Peyer's patch (tissue), 4 donors: ENCODE results near the gene IQGAP2. TPM values are rescaled to one million over a fixed set of nuclear protein-coding genes. Genes with fewer than 3 reads are reported as not detected.

Source experiments
- DNase-seq, 3 donors: peaks; one replicate each; pipeline ENCODE4 v3.0.0-alpha.2; 2017 to 2019
- H3K27ac ChIP-seq, 4 donors: fragments of 200-600 bp; sonication (generic); one replicate each; pipeline ENCODE4 v1.5.1; 2016 to 2019
- H3K27me3 ChIP-seq, 2 donors: fragments of 200-600 bp; sonication (generic); one replicate each; pipeline ENCODE4 v1.5.1; 2019
- H3K36me3 ChIP-seq, 3 donors: fragments of 200-600 bp; sonication (generic); one replicate each; pipeline ENCODE4 v1.5.1; 2016 to 2019
- H3K4me1 ChIP-seq, 4 donors: fragments of 200-600 bp; sonication (generic); one replicate each; pipeline ENCODE4 v1.5.1; 2016 to 2019
- H3K4me3 ChIP-seq, 4 donors: fragments of 200-600 bp; sonication (generic); 1 replicate in 3 of 4; 2 replicates in 1 of 4; pipeline ENCODE4 v1.5.1; 2016 to 2019; ENCODE audit warnings: mild to moderate bottlenecking in 1 of 4
- H3K9me3 ChIP-seq, 4 donors: fragments of 200-600 bp; sonication (generic); one replicate each; pipeline ENCODE4 v1.5.1; 2016 to 2019; ENCODE audit warnings: mild to moderate bottlenecking in 1 of 4
- POLR2A ChIP-seq, 2 donors: fragments of 450-650 bp; IDR thresholded peaks; one replicate each; pipeline ENCODE4 v1.5.1; 2017; ENCODE audit warnings: antibody characterized with exemption in 2 of 2, mild to moderate bottlenecking in 2 of 2, moderate library complexity in 2 of 2
- total RNA-seq, 4 donors: library from RNA; depleted of rRNA; stranded (reverse); fragments of >200 nt; gene quantifications; one replicate each; pipeline ENCODE4 v1.1.0, GENCODE V29; 2016
- TF ChIP-seq, protein P1 (sequence below), 6 experiments: fragments of 450-650 bp in 4 of 6; fragments of 200-600 bp in 2 of 6; sonication (generic) in 1 of 6; IDR thresholded peaks; one replicate each; pipeline ENCODE4 v1.5.1; 2017 to 2019; ENCODE audit warnings: antibody characterized with exemption in 6 of 6, mild to moderate bottlenecking in 3 of 6, moderate library complexity in 1 of 6

IQGAP2 gene
- total RNA-seq, 4 donors from 2014 or later = 58.6 to 110 (median 84.7) TPM

DNA sequence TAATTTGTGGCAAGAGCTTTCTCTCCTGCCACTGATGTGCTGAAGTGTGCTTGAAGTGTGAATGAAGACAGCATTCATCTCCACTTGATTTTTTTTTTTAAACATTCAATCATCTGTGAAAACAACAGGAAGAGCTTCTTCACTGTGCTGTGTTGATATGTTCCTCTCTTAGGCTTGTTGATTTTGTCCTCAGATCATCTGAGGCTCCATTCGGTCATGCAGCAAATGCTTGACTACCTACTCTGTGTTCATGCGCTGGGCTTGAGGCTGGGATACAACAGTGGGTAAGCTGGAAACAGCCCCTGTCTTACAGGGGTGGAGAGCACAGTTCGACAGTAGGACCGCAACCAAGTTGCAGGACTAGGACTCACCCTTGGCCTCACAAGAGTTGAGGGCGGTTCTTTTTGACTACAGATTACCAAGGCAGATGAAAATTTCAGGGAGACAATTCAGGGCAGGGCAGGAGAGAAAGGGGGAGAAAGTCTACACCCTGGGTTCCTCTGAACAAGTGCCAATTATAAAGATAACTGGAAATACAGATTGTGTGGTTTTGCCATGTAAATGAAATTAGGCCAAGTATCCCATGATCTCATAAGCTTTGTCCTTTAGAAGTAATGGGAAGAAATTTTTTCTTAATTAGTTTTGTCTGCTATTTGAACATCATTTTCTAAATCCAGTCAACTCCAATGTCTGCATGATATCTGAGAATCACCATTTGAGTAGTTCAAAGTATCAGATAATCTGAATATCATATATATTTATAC, 281.9 kb downstream of the IQGAP2 start:
- no peaks in the 10 kb centered on the region for H3K9me3 ChIP-seq
- peaks cover 0 to 7% (median 0%) of the 10 kb centered on the region in 3 donors for H3K36me3 ChIP-seq
- DNase-seq = no peak
- no peak overlapping the region for H3K4me3 ChIP-seq
- no peaks in the 10 kb centered on the region for H3K27me3 ChIP-seq
- H3K27ac ChIP-seq = peak overlapping the region in 2 of 4 donors; percentile 32 to 50
- no peak for TF ChIP-seq POLR2A (IDR thresholded peaks at IDR 0.05)
- TF ChIP-seq, protein P1, sequence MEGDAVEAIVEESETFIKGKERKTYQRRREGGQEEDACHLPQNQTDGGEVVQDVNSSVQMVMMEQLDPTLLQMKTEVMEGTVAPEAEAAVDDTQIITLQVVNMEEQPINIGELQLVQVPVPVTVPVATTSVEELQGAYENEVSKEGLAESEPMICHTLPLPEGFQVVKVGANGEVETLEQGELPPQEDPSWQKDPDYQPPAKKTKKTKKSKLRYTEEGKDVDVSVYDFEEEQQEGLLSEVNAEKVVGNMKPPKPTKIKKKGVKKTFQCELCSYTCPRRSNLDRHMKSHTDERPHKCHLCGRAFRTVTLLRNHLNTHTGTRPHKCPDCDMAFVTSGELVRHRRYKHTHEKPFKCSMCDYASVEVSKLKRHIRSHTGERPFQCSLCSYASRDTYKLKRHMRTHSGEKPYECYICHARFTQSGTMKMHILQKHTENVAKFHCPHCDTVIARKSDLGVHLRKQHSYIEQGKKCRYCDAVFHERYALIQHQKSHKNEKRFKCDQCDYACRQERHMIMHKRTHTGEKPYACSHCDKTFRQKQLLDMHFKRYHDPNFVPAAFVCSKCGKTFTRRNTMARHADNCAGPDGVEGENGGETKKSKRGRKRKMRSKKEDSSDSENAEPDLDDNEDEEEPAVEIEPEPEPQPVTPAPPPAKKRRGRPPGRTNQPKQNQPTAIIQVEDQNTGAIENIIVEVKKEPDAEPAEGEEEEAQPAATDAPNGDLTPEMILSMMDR (IDR thresholded peaks at IDR 0.05) = no peak
- H3K4me1 ChIP-seq = peaks cover 0 to 18% (median 1%) of the 10 kb centered on the region in 4 donors

DNA sequence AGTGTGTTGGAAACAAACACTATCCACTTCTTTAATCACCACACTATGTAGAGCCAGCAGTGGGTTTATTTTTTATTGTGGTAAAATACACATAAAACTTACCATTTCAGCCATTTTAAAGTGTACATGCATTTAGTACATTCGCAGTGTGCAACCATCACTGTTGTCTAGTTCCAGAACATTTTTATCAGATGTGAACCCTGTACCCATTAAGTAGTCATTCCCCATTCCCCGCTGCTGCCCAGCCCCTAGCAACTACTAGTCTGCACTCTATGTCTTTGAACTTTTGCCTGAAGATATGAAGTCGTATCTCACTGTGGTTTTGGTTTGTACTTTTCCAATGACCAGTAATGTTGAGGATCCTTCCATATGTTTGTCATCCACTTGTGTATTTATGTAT, 282.6 kb downstream of the IQGAP2 start:
- peak in 1 of 3 donors; percentile 55 for DNase-seq
- Histone ChIP-seq H3K36me3 (peaks cover 0 to 7% (median 0%) of the 10 kb centered on the region in 3 donors), H3K9me3 (no peaks in the 10 kb centered on the region), H3K27ac (peak overlapping the region in 2 of 4 donors; percentile 17 to 32), H3K27me3 (no peaks in the 10 kb centered on the region), H3K4me1 (peaks cover 0 to 19% (median 1%) of the 10 kb centered on the region in 4 donors), H3K4me3 (no peak overlapping the region)
- no peak for TF ChIP-seq POLR2A (IDR thresholded peaks at IDR 0.05)
- TF ChIP-seq, protein P1 (IDR thresholded peaks at IDR 0.05) = no peak

DNA sequence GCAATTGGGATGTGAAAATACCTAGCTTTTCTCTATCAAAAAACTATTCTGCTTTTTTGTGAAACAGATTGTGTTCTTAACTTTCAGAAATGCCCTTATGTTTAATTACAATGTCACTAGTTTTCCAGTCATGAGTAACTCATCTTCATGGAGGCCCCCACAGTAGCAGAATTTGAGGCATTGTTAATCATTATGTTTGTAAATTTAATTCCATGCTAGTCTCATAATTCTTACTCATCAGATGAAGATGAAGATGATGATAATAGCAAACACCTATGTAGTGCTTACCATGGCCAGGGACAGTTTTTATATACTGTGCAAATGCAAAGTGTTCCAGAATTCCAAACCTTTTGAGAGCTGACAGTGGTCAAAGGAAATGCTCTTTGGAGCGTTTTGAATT, 285.1 kb downstream of the IQGAP2 start:
- DNase-seq = no peak
- Histone ChIP-seq H3K27me3 (no peaks in the 10 kb centered on the region), H3K4me1 (peaks cover 0 to 23% (median 1%) of the 10 kb centered on the region in 4 donors), H3K36me3 (peaks cover 0 to 7% (median 0%) of the 10 kb centered on the region in 3 donors), H3K27ac (no peak overlapping the region), H3K4me3 (no peak overlapping the region), H3K9me3 (no peaks in the 10 kb centered on the region)
- TF ChIP-seq, protein P1 (IDR thresholded peaks at IDR 0.05) = no peak
- TF ChIP-seq POLR2A (IDR thresholded peaks at IDR 0.05) = no peak

DNA sequence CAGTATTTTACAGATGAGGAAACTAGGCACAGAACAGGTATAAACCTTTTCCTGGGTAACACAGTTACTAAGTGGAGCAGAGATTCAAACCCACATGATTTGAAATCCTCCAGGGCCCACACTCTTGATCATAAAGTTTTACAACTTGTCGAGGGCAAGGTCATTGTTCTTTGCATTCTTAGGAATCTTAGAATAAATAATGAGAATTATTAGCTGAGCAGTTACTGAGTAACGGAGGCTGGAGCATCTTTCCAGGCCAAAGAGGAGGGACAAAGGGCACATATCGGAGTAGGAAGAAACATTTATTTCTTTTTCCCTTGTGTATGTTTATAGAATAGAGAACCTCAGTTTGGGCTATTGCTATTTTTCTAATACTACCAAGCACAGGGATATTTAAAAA, 285.8 kb downstream of the IQGAP2 start:
- DNase-seq = no peak
- H3K4me3 ChIP-seq = no peak overlapping the region
- no peaks in the 10 kb centered on the region for H3K9me3 ChIP-seq
- no peaks in the 10 kb centered on the region for H3K27me3 ChIP-seq
- H3K4me1 ChIP-seq = peaks cover 0 to 23% (median 1%) of the 10 kb centered on the region in 4 donors
- H3K36me3 ChIP-seq = peaks cover 0 to 7% (median 0%) of the 10 kb centered on the region in 3 donors
- TF ChIP-seq, protein P1 (IDR thresholded peaks at IDR 0.05) = no peak
- no peak for TF ChIP-seq POLR2A (IDR thresholded peaks at IDR 0.05)
- peak overlapping the region in 1 of 4 donors; percentile 13 for H3K27ac ChIP-seq

DNA sequence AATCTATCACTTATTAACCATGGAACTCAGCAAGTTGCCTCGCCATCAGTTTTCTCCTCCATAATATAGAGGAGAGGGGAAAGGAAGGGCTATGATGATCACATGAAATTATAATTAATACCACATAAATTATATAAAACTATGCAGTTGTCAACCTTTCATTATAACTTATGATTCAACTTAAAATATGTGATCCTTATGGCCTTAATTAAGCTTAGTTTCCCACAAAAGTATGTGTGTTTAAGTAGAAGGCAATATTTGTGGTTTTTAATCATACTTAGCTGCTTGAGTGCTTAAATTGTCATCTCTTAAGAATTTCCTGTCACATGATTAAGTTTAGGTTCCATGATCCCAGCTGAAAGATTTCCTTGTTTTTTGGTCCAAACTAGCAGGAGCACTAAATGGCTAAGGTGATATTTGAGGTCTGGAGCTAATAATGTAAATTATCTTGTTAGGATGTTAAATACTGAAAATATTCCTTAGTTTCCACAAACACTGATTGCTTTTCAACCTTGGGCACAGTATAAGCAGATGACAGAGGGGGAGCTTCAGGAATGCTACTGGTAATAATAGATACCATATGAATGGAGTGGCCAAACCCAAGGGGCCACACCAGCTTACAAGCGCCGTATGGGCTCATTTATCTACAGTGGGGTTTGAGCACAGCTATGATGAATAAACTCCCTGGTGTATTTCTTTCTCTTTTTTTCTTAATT, 286.4 kb downstream of the IQGAP2 start:
- no peak for TF ChIP-seq POLR2A (IDR thresholded peaks at IDR 0.05)
- TF ChIP-seq, protein P1 (IDR thresholded peaks at IDR 0.05) = no peak
- no peaks in the 10 kb centered on the region for H3K9me3 ChIP-seq
- no peaks in the 10 kb centered on the region for H3K27me3 ChIP-seq
- peaks cover 0 to 23% (median 1%) of the 10 kb centered on the region in 4 donors for H3K4me1 ChIP-seq
- peaks cover 0 to 12% (median 0%) of the 10 kb centered on the region in 3 donors for H3K36me3 ChIP-seq
- no peak for DNase-seq
- H3K27ac ChIP-seq = peak overlapping the region in 1 of 4 donors; percentile 13
- no peak overlapping the region for H3K4me3 ChIP-seq
